ENCODE data around the gene BRAT1. TPM values are rescaled to one million over a fixed set of nuclear protein-coding genes. Genes with fewer than 3 reads are reported as not detected.

Gene BRAT1
- total RNA-seq, 2 experiments from 2014 or later, result 44.7 to 52.0 TPM

DNA sequence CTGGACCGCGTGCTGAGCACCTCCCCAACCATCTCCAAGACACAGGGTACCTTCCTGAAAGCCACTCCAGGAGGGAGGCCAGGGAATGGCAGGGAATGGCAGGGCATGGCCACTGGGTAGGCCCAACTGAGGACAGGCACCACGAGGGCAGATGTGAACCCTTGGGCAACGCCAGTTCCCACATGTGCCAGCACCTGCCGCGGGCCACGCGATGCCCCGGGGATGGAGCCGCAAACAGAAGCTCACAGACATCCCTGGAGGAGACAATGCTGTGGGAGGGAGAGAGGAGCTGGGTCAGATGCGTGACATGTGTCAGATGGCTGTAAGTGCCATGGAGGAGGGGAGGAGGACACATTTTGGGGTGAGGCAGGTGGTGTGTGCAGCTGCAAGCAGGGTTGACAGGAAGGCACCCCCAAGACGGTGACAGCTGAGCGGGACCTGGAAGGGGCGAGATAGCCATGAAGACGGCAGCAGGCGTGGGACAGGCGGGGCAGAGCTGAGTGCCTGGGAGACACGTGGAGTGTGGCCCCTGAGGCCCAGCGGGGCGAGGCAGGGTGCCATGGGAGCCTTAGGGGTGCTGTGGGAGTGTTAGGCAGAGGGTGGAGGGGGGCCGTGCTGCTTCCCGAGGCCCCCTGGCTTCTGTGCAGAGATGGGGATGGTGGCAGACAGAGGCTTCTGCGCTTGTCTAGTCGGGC is 31.1 kb upstream of the BRAT1 start:
- H3K27ac ChIP-seq (ENCODE audit: low read depth, low read length, poor library complexity, severe bottlenecking), result no peak overlapping the region
- H2AFZ ChIP-seq (ENCODE audit: low read length), result no peak overlapping the region
- ChIA-PET POLR2A (no interaction called here), CTCF (ENCODE audit: unreplicated experiment) (interaction anchor here (0.6 kb wide), 2 partner anchors 8 to 23 kb away, joined by 4 read pairs; no protein-coding TSS in a partner anchor)
- no peaks in the 10 kb centered on the region for H3K4me1 ChIP-seq (ENCODE audit: insufficient read depth, low read length, poor library complexity, severe bottlenecking)
- no TSS peak for BruUV-seq (replicated peaks)
- H3K79me2 ChIP-seq (ENCODE audit: insufficient read depth, low read depth, low read length), result no peaks in the 10 kb centered on the region
- H3K36me3 ChIP-seq (ENCODE audit: insufficient read depth, low read length), result no peaks in the 10 kb centered on the region
- no peaks in the 10 kb centered on the region for H3K9me3 ChIP-seq (ENCODE audit: low read length)
- no peak for DNase-seq (ENCODE audit: low spot score)
- H3K9me2 ChIP-seq (ENCODE audit: insufficient read depth, low read length), result no peaks in the 10 kb centered on the region
- H4K20me1 ChIP-seq (ENCODE audit: insufficient read depth, low read length), result no peaks in the 10 kb centered on the region
- H3K4me3 ChIP-seq (ENCODE audit: low read depth, low read length, poor library complexity, severe bottlenecking), result no peak overlapping the region
- TF ChIP-seq EZH2phosphoT487 (IDR thresholded peaks at IDR 0.05; ENCODE audit: borderline replicate concordance, low read depth, low read length), result no peak
- TF ChIP-seq, protein P1, sequence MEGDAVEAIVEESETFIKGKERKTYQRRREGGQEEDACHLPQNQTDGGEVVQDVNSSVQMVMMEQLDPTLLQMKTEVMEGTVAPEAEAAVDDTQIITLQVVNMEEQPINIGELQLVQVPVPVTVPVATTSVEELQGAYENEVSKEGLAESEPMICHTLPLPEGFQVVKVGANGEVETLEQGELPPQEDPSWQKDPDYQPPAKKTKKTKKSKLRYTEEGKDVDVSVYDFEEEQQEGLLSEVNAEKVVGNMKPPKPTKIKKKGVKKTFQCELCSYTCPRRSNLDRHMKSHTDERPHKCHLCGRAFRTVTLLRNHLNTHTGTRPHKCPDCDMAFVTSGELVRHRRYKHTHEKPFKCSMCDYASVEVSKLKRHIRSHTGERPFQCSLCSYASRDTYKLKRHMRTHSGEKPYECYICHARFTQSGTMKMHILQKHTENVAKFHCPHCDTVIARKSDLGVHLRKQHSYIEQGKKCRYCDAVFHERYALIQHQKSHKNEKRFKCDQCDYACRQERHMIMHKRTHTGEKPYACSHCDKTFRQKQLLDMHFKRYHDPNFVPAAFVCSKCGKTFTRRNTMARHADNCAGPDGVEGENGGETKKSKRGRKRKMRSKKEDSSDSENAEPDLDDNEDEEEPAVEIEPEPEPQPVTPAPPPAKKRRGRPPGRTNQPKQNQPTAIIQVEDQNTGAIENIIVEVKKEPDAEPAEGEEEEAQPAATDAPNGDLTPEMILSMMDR (conservative IDR thresholded peaks at IDR 0.05; ENCODE audit: low read length), result no peak
- no peak overlapping the region for H3K4me2 ChIP-seq (ENCODE audit: low read length)
- intact Hi-C loops (cut with micrococcal nuclease; ENCODE audit: unreplicated experiment), result no loop called here

- ChIA-PET POLR2A (no interaction called here), CTCF (ENCODE audit: unreplicated experiment) (no interaction called here)
- no peak overlapping the region for H3K27ac ChIP-seq (ENCODE audit: low read depth, low read length, poor library complexity, severe bottlenecking)
- H4K20me1 ChIP-seq (ENCODE audit: insufficient read depth, low read length), result no peaks in the 10 kb centered on the region
- H3K9me2 ChIP-seq (ENCODE audit: insufficient read depth, low read length), result no peaks in the 10 kb centered on the region
- H2AFZ ChIP-seq (ENCODE audit: low read length), result no peak overlapping the region
- H3K4me1 ChIP-seq (ENCODE audit: insufficient read depth, low read length, poor library complexity, severe bottlenecking), result peaks cover 5% of the 10 kb centered on the region
- DNase-seq (ENCODE audit: low spot score), result no peak
- H3K4me2 ChIP-seq (ENCODE audit: low read length), result no peak overlapping the region
- H3K9me3 ChIP-seq (ENCODE audit: low read length), result no peaks in the 10 kb centered on the region
- no peaks in the 10 kb centered on the region for H3K36me3 ChIP-seq (ENCODE audit: insufficient read depth, low read length)
- no TSS peak for BruUV-seq (replicated peaks)
- intact Hi-C loops (cut with micrococcal nuclease; ENCODE audit: unreplicated experiment), result no loop called here
- H3K4me3 ChIP-seq (ENCODE audit: low read depth, low read length, poor library complexity, severe bottlenecking), result no peak overlapping the region
- H3K79me2 ChIP-seq (ENCODE audit: insufficient read depth, low read depth, low read length), result no peaks in the 10 kb centered on the region
- TF ChIP-seq, protein P1 (conservative IDR thresholded peaks at IDR 0.05; ENCODE audit: low read length), result no peak
- TF ChIP-seq EZH2phosphoT487 (IDR thresholded peaks at IDR 0.05; ENCODE audit: borderline replicate concordance, low read depth, low read length), result no peak
Observed at GRCh38 chr7:2585446-2585845, 30.1 kb upstream of the BRAT1 start.
